Stimulated activated naive CD4-positive, alpha-beta T cell treated with Interleukin-2 at 50 U/mL for 16 hours (primary cell): Measurements from ENCODE around the gene RAP2A.

Source experiments
- DNase-seq: peaks from one replicate; lab custom pipeline; 2025; lab: John Stamatoyannopoulos, UW

Gene RAP2A

DNA sequence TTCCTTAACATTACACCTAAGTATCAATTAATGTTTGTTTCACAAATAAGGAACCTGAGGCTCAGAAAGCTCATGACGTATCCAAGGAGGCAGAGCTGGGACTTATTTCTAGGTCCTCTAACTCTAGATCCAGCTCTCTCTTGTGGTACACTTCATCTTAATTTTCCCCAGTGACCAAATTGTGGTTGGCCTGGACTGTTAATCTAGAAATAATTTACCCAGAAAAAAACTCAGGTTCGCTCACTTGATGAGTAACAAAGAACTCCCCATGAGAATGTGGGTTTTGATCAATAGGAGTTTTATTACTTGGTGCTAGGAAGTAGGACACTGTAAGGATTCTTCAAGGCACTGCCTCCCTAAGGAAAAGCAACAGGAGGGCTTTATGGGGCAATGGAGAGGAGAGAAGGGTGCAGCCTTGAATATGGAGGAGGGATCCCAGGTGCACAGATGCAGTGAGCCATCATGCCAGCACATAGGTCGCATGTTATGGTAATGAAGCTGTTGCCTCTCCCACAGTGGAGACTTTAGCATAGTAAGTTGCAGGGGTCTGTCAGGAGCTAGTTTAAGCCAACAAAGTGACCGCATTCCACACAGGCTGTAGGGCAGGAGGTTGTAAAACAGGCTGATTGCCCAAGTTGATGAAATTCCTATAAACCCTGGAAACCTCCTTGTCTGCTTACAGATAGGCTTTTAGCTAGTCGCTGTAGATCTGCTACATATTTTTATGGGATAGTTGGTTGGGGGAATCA is 14.7 kb downstream of the RAP2A start:
- DNase-seq = no peak

- no peak for DNase-seq
These were observed 20.7 kb downstream of the RAP2A start for GRCh38 chr13:97454699-97455098.

- no peak for DNase-seq
These were observed 22.1 kb downstream of the RAP2A start for GRCh38 chr13:97456047-97456446.

GRCh38 chr13:97459215-97459777 is 25.3 kb downstream of the RAP2A start:
- DNase-seq = no peak

- DNase-seq = no peak
These were observed 26.2 kb downstream of the RAP2A start for GRCh38 chr13:97460004-97460775.

DNA sequence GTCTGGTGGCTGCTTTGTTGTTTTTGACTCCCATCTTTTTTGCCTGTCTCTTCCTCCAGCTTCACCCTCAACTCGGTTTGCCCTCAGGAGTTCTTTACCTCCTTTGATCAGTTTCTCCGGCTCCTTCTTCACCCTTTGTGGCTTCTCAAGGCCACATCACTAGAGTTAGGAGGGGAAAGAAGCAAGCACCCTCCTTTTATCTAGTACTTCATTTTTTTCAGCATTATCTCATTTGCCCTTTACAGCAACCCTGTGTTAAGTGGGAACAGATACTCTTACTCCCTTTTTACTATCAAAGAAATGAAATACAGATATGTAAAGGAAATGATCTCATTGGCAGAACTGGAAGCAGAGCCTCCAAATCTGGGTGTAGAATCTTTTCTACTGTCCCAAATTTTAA is 26.9 kb downstream of the RAP2A start:
- DNase-seq = no peak

DNA sequence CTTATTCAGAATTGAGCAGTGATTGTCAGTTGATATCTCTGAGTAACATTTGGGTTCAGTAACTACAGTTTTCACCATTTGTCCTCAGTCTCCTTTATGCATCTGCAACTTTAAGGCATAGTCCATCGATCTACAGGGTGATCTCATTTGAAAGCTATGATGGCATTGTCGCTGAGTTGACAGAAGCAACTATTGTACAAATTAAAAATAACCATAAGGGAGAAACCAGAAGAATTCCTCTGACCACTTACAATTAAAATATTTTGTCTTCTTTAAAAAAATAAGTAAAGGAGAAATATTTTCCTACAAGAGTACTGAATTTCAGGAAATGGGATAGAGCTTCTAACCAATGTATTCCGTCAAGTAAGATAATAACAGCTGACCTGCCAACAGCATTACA is 30.6 kb downstream of the RAP2A start:
- no peak for DNase-seq

DNA sequence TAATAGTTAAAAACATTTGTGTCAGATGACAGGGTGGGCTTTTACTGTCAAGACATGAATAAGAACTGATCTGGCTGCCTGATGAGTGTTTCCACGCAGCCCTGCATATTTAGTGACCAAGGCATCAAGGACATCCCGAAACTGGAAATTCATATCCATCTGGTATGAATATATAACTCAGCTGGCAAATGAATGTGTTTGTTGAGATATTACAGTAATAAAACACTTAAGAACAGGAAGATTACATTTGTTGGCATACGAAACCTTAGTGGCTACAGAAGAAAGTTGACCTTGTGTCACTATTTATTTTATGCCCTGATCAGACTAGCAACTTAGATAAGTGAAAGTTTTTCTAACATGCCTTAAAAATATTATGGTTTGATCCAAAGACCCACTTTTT is 32.8 kb downstream of the RAP2A start:
- DNase-seq = no peak

DNA sequence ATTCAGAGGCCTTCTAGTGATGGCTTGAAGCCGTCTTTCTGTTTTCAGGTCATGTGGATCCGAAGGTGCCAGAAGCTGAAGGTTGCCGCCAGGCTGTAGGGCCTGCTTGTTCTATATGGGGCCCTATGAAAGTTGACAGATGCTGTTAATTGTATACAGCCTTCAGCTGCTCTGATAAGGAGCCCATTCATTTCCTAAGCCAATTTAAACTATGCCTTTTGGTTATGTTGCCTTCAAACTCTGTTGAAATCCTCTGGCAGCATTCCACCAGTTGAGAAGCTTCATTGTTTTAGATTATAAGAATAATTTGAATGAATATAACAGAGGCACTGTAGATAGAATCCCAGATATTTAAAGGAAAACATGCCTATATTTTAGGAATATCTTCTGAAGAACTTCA is 34.4 kb downstream of the RAP2A start:
- DNase-seq = no peak

- no peak for DNase-seq
These were observed 37.7 kb downstream of the RAP2A start for GRCh38 chr13:97471711-97472110.

GRCh38 chr13:97474349-97474980 is 40.5 kb downstream of the RAP2A start:
- no peak for DNase-seq

- DNase-seq = no peak
These were observed 41.0 kb downstream of the RAP2A start for GRCh38 chr13:97475011-97475410.

DNA sequence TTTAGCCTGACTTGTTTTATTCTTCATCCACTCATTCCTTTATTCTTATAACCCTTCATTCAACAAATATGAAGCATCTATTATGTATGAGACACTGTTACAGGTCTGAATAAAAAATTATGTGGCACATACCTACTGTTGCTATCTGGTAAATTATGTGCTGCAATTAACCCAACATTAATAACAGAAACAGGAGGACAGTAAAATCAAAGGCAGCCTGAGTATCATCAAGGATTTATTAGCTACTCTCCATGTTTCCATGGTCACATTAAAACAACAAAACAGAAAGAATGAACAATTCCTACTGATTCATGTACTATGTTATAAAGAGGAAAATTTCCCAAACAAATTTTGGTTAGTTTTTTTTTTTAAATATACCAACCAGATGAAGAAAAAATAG is 43.9 kb downstream of the RAP2A start:
- no peak for DNase-seq

- no peak for DNase-seq
These were observed 44.3 kb downstream of the RAP2A start for GRCh38 chr13:97478247-97478646.

- DNase-seq = no peak
These were observed 49.5 kb downstream of the RAP2A start for GRCh38 chr13:97483465-97483864.

- DNase-seq = no peak
These were observed 50.3 kb downstream of the RAP2A start for GRCh38 chr13:97484301-97484700.

GRCh38 chr13:97485320-97485719 is 51.4 kb downstream of the RAP2A start:
- DNase-seq = no peak

GRCh38 chr13:97490702-97491307 is 56.8 kb downstream of the RAP2A start:
- no peak for DNase-seq

DNA sequence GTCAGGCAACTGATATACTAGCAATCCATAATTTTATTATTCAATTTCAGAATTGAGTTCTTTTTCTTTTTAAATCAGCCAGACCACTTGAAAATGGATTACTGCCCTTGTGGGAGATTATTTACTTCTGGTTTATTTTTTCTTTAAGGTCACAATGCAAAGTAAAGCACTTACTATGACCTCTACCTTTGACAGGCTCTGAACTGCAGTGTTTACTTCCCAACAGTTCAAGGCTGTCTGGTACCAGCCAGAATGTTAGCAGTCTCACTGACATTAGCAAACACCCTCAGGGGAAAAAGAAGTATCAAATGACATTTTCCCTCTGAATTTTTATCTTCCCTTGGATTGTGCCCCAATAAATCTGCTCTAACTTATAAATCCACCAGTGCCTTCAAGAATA is 57.5 kb downstream of the RAP2A start:
- no peak for DNase-seq

DNA sequence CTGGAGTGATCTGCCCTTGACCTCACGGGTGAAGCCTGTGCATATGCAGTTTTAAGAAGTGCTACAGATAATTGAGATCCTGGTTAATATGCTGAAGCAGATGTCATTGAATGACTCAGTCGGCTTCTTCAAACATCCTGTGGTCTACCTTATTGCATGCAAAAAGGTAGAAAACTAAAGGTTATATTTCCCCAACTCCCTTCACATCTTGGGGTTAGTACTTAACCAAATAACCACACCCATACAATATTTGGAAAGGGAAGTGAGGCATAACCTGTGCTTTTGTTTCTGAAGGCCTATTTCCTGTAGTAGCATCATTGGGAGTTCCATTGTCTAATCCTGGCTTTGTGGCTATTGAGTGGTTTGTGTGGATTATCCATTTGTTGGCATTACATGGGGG is 58.3 kb downstream of the RAP2A start:
- DNase-seq = no peak

DNA sequence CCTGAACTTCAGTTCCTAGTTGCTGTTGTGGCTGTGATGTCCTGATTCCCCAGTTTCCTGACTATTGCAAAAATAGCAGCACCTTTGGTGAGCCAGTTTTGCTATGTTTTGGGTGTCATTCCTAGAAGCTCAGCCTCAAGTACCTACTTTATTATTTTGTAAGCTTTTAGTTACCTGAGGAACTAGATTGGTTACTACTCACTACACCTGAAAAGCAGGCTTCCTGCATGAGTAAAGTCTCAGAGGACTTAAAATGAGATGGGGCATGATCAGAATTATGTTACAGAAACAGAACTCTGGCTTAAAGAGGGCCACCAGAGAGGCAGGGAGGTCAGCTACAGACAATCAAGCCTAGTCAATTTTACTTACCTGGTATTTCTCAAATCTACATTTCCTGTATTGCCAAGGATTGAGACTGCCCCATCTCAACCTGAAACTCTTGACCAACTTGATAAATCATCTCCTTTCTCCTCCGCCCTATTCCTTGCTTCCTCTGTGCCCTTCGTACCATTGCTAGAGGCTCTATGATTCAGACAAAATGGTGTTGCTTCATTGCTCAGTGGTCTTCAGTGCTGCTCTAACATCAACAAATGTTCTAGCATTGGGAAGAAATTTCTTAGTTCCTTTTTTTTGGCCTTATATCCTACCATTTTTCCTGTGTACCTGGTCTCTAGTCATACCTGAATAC is 58.9 kb downstream of the RAP2A start:
- no peak for DNase-seq

- no peak for DNase-seq
These were observed 59.5 kb downstream of the RAP2A start for GRCh38 chr13:97493456-97493855.
